WTC11 (cell line): Measurements from ENCODE around the gene ALG8.

Source experiments
- CTCF ChIP-seq: fragments of 200-600 bp; IDR thresholded peaks from 2 replicates; pipeline ENCODE4 v1.8.0; 2022; ENCODE audit warnings: antibody characterized with exemption
- USF1 ChIP-seq: sonication (generic); formaldehyde crosslinking; IDR thresholded peaks from 2 replicates; pipeline ENCODE4 v1.8.0; 2022; ENCODE audit warnings: mild to moderate bottlenecking, missing genetic modification reagents

- no peak for TF ChIP-seq CTCF
- no peak; the same call in 1 of the 2 replicates for TF ChIP-seq USF1 (CRISPR knock-in tag)
These were observed 49.1 kb upstream of the ALG8 start, which contains the start of the genes KCTD21 and USP35 for GRCh38 chr11:78188286-78189173.
